ENCODE data around the gene SMARCA2.

DNA sequence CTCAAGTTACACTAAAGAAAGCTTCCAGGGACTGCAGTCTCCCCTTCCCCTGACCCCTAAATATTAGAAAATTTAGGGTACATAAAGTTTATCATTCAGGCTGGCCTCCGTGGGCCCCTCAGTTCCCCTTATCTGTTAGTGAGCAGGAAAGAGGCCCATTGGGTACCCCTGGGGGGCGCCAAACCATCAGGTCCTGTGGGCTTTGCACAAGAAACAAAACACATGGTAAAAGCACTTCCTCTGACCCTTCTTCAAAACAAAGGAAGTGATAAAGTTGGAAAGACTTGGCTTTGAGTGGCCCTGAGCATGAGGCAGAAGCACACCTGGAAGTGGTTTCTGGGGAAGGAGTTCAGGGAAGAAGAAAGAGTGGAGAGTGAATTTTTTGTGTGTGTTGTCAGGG is 213.0 kb downstream of the SMARCA2 start:
- TF ChIP-seq EZH2 (optimal IDR thresholded peaks at IDR 0.05; ENCODE audit: low read depth, low read length) (no peak), EZH2phosphoT487 (IDR thresholded peaks at IDR 0.05; ENCODE audit: low read length) (no peak)
- TF ChIP-seq, protein P1, sequence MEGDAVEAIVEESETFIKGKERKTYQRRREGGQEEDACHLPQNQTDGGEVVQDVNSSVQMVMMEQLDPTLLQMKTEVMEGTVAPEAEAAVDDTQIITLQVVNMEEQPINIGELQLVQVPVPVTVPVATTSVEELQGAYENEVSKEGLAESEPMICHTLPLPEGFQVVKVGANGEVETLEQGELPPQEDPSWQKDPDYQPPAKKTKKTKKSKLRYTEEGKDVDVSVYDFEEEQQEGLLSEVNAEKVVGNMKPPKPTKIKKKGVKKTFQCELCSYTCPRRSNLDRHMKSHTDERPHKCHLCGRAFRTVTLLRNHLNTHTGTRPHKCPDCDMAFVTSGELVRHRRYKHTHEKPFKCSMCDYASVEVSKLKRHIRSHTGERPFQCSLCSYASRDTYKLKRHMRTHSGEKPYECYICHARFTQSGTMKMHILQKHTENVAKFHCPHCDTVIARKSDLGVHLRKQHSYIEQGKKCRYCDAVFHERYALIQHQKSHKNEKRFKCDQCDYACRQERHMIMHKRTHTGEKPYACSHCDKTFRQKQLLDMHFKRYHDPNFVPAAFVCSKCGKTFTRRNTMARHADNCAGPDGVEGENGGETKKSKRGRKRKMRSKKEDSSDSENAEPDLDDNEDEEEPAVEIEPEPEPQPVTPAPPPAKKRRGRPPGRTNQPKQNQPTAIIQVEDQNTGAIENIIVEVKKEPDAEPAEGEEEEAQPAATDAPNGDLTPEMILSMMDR (IDR thresholded peaks at IDR 0.05; ENCODE audit: low read length) = peak; percentile 45

Data from MM.1S (cell line).